ENCODE data around the gene HOXA1.

Gene HOXA1

GRCh38 chr7:27112361-27112760, 16.6 kb upstream of the HOXA1 start:
- in situ Hi-C loops (cut with HindIII; ENCODE audit: low sequenced_read_pairs), result no loop called here
- TF ChIP-seq, protein P1, sequence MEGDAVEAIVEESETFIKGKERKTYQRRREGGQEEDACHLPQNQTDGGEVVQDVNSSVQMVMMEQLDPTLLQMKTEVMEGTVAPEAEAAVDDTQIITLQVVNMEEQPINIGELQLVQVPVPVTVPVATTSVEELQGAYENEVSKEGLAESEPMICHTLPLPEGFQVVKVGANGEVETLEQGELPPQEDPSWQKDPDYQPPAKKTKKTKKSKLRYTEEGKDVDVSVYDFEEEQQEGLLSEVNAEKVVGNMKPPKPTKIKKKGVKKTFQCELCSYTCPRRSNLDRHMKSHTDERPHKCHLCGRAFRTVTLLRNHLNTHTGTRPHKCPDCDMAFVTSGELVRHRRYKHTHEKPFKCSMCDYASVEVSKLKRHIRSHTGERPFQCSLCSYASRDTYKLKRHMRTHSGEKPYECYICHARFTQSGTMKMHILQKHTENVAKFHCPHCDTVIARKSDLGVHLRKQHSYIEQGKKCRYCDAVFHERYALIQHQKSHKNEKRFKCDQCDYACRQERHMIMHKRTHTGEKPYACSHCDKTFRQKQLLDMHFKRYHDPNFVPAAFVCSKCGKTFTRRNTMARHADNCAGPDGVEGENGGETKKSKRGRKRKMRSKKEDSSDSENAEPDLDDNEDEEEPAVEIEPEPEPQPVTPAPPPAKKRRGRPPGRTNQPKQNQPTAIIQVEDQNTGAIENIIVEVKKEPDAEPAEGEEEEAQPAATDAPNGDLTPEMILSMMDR (IDR thresholded peaks at IDR 0.05; ENCODE audit: low read depth, low read length, missing control alignments), result no peak
- peak overlapping the region; percentile 76 for H3K4me3 ChIP-seq (ENCODE audit: low read depth, low read length)
- no peak for DNase-seq (ENCODE audit: low read depth)

GRCh38 chr7:27111751-27112277, 16.0 kb upstream of the HOXA1 start:
- TF ChIP-seq, protein P1 (IDR thresholded peaks at IDR 0.05; ENCODE audit: low read depth, low read length, missing control alignments), result no peak
- DNase-seq (ENCODE audit: low read depth), result no peak
- H3K4me3 ChIP-seq (ENCODE audit: low read depth, low read length), result peak overlapping the region; percentile 76
- in situ Hi-C loops (cut with HindIII; ENCODE audit: low sequenced_read_pairs), result no loop called here

GRCh38 chr7:27111042-27111750, 15.4 kb upstream of the HOXA1 start:
- H3K4me3 ChIP-seq (ENCODE audit: low read depth, low read length), result peak overlapping the region; percentile 76
- in situ Hi-C loops (cut with HindIII; ENCODE audit: low sequenced_read_pairs), result no loop called here
- TF ChIP-seq, protein P1 (IDR thresholded peaks at IDR 0.05; ENCODE audit: low read depth, low read length, missing control alignments), result no peak
- DNase-seq (ENCODE audit: low read depth), result peak; percentile 79

GRCh38 chr7:27110186-27111031, 14.6 kb upstream of the HOXA1 start:
- TF ChIP-seq, protein P1 (IDR thresholded peaks at IDR 0.05; ENCODE audit: low read depth, low read length, missing control alignments), result no peak
- in situ Hi-C loops (cut with HindIII; ENCODE audit: low sequenced_read_pairs), result no loop called here
- H3K4me3 ChIP-seq (ENCODE audit: low read depth, low read length), result peak overlapping the region; percentile 76
- peak; percentile 92 for DNase-seq (ENCODE audit: low read depth)

DNA sequence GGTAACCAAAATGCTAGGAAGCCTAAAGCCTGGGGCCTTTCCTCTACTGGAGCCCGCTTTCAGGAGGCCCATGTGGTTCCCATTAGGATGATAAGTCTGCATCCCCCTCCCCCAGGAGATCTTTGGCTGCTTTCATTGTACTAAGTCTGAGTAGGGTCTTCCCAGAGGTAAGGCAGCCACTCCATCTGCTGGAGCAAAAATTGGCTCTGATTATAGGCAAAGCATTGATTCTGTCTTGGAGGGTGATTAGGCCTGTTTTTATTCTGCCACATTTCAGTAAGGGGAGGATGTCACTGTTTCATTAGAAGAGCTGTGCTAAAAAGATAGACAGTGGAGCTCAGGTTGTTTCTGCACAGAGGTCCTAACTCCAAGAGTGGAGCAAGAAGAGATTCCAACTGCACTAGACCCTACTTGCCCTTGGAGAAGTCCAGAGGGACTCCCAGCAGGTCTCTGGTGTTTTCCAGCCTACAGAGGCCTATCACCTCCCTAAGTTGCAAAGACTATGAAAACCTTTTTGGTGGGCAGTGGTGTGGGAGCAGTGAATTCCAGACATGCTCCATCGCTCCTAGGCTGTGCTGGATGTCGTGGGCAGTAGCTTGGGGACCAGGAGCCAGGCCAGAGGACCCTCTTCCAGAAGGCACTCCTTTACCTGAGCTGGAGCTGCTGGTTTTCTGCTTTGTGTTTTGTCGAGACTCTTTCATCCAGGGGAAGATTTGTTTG, 13.8 kb upstream of the HOXA1 start:
- TF ChIP-seq, protein P1 (IDR thresholded peaks at IDR 0.05; ENCODE audit: low read depth, low read length, missing control alignments), result no peak
- no peak for DNase-seq (ENCODE audit: low read depth)
- in situ Hi-C loops (cut with HindIII; ENCODE audit: low sequenced_read_pairs), result no loop called here
- peak overlapping the region; percentile 76 for H3K4me3 ChIP-seq (ENCODE audit: low read depth, low read length)

Data from astrocyte of the cerebellum (primary cell).